Body of pancreas (tissue), 4 donors: ENCODE results near the gene ATRAID. TPM values are rescaled to one million over a fixed set of nuclear protein-coding genes. Genes with fewer than 3 reads are reported as not detected.

Experiments
- ATAC-seq: fragments of 150-250 bp; one replicate; pipeline ENCODE4 v1.9.1; 2016
- DNase-seq, 4 donors: peaks; one replicate each; pipeline ENCODE4 v3.0.0-alpha.2; 2019
- H3K27ac ChIP-seq, 4 donors: fragments of 200-600 bp; sonication (generic); 1 replicate in 3 of 4; 2 replicates in 1 of 4; pipeline versions ENCODE4 v1.5.1 to v1.6.1; 2016 to 2019; ENCODE audit warnings: mild to moderate bottlenecking in 1 of 4, mixed read lengths in 1 of 4, moderate library complexity in 1 of 4
- H3K27me3 ChIP-seq, 2 donors: fragments of 200-600 bp; sonication (generic); one replicate each; pipeline ENCODE4 v1.6.0; 2016; ENCODE audit warnings: mild to moderate bottlenecking in 1 of 2
- H3K36me3 ChIP-seq, 2 donors: fragments of 200-600 bp; sonication (generic); replicated peaks in 1 of 2; 2 replicates each; pipeline ENCODE4 v1.5.1; 2016; ENCODE audit warnings: low read depth in 2 of 2; ENCODE audit not compliant: insufficient read depth in 1 of 2
- H3K4me1 ChIP-seq: fragments of 200-600 bp; sonication (generic); one replicate; pipeline ENCODE4 v1.6.0; 2016
- H3K4me3 ChIP-seq, 2 donors: fragments of 200-600 bp; sonication (generic); 1 replicate in 1 of 2; 2 replicates in 1 of 2; pipeline ENCODE4 v1.5.1; 2016 to 2019
- H3K9me3 ChIP-seq, 3 donors: fragments of 200-600 bp; sonication (generic); 1 replicate in 2 of 3; 2 replicates in 1 of 3; pipeline ENCODE4 v1.5.1; 2016
- CTCF ChIP-seq, 7 experiments: fragments of 450-650 bp in 4 of 7; fragments of 200-600 bp in 3 of 7; sonication (generic) in 3 of 7; IDR thresholded peaks; one replicate each; pipeline ENCODE4 v1.5.1; 2016 to 2019; ENCODE audit warnings: antibody characterized with exemption in 7 of 7
- POLR2A ChIP-seq, 3 donors: fragments of 450-650 bp; IDR thresholded peaks; one replicate each; pipeline ENCODE4 v1.6.1; 2016; ENCODE audit warnings: antibody characterized with exemption in 3 of 3, mild to moderate bottlenecking in 2 of 3
- WGBS, 2 donors: methylation state at CpG; one replicate each; pipeline ENCODE4 v1.1.5; 2017; 5-methylcytosine and 5-hydroxymethylcytosine counted together
- intact Hi-C: fragments of 100-400 bp; cut with DNase I; formaldehyde crosslinking; loops from one replicate; pipeline ENCODE4 v1.15.1; 2023
- total RNA-seq, 2 donors: library from RNA; depleted of rRNA; stranded (reverse); fragments of >200 nt; gene quantifications; one replicate each; pipeline ENCODE4 v1.1.0, GENCODE V29; 2016

ATRAID gene
- total RNA-seq, 2 donors from 2014 or later: 69.2 to 75.0 TPM

- intact Hi-C loops: no loop called here
- ATAC-seq (no peak), DNase-seq (no peak)
- H3K9me3 ChIP-seq: no peaks in the 10 kb centered on the region
- H3K4me1 ChIP-seq: peaks cover 11% of the 10 kb centered on the region
- H3K4me3 ChIP-seq: no peak overlapping the region
- H3K27me3 ChIP-seq: no peaks in the 10 kb centered on the region
- H3K36me3 ChIP-seq: peaks cover 5 to 13% of the 10 kb centered on the region in 2 donors
- TF ChIP-seq CTCF (IDR thresholded peaks at IDR 0.05): no peak
- TF ChIP-seq POLR2A (IDR thresholded peaks at IDR 0.05): no peak
- 66 to 74% methylated on average over 4 of the region's 4 CpGs for WGBS, 2 donors
- no peak overlapping the region for H3K27ac ChIP-seq
Measured at GRCh38 chr2:27245626-27246025, 33.8 kb downstream of the ATRAID start.

GRCh38 chr2:27247893-27248292 is 36.1 kb downstream of the ATRAID start:
- TF ChIP-seq POLR2A (IDR thresholded peaks at IDR 0.05) (no peak), CTCF (IDR thresholded peaks at IDR 0.05) (no peak)
- intact Hi-C loops: no loop called here
- H3K4me3 ChIP-seq: no peak overlapping the region

GRCh38 chr2:27249159-27249890 is 37.5 kb downstream of the ATRAID start:
- TF ChIP-seq POLR2A (IDR thresholded peaks at IDR 0.05): no peak
- intact Hi-C loops: no loop called here

More at GRCh38 chr2:27247893-27248292, 36.1 kb downstream of the ATRAID start:
- Histone ChIP-seq H3K9me3 (no peaks in the 10 kb centered on the region), H3K4me1 (peaks cover 11% of the 10 kb centered on the region), H3K27me3 (no peaks in the 10 kb centered on the region), H3K27ac (no peak overlapping the region), H3K36me3 (peaks cover 2 to 7% of the 10 kb centered on the region in 2 donors)
- 64 to 65% methylated on average over 4 of the region's 4 CpGs for WGBS, 2 donors
- no peak for DNase-seq
- no peak for ATAC-seq

GRCh38 chr2:27249891-27250651 is 38.2 kb downstream of the ATRAID start:
- peaks cover 11% of the 10 kb centered on the region for H3K4me1 ChIP-seq
- intact Hi-C loops: no loop called here
- WGBS, 2 donors: 20 to 44% methylated on average over 6 to 22 of the region's 22 CpGs
- DNase-seq (peak; percentile 37 to 66 (median 53)), ATAC-seq (peak; percentile 81)
- H3K36me3 ChIP-seq: no peaks in the 10 kb centered on the region
- H3K4me3 ChIP-seq: no peak overlapping the region
- H3K9me3 ChIP-seq: no peaks in the 10 kb centered on the region
- TF ChIP-seq POLR2A (IDR thresholded peaks at IDR 0.05) (no peak), CTCF (IDR thresholded peaks at IDR 0.05) (peak; percentile 47 to 71 (median 58))
- H3K27me3 ChIP-seq: no peaks in the 10 kb centered on the region
- H3K27ac ChIP-seq: no peak overlapping the region

More at GRCh38 chr2:27249159-27249890, 37.5 kb downstream of the ATRAID start:
- Histone ChIP-seq H3K27ac (no peak overlapping the region), H3K27me3 (no peaks in the 10 kb centered on the region), H3K4me1 (peaks cover 11% of the 10 kb centered on the region), H3K36me3 (no peaks in the 10 kb centered on the region), H3K4me3 (no peak overlapping the region), H3K9me3 (no peaks in the 10 kb centered on the region)
- no peak for DNase-seq
- WGBS, 2 donors: 48 to 54% methylated on average over 12 of the region's 12 CpGs
- no peak for ATAC-seq

- no peaks in the 10 kb centered on the region for H3K36me3 ChIP-seq
- 61 to 67% methylated on average over 12 to 13 of the region's 13 CpGs for WGBS, 2 donors
- no peaks in the 10 kb centered on the region for H3K27me3 ChIP-seq
- no peak for DNase-seq
- H3K4me1 ChIP-seq: peaks cover 11% of the 10 kb centered on the region
- no peaks in the 10 kb centered on the region for H3K9me3 ChIP-seq
- intact Hi-C loops: no loop called here
- no peak overlapping the region for H3K4me3 ChIP-seq
- TF ChIP-seq POLR2A (IDR thresholded peaks at IDR 0.05): no peak
- TF ChIP-seq CTCF (IDR thresholded peaks at IDR 0.05): no peak
- no peak overlapping the region for H3K27ac ChIP-seq
- no peak for ATAC-seq
Measured at GRCh38 chr2:27250652-27251379, 39.0 kb downstream of the ATRAID start.
